ENCODE results near the gene RNF182. TPM values are rescaled to one million over a fixed set of nuclear protein-coding genes. Genes with fewer than 3 reads are reported as not detected.

RNF182 gene
- polyA plus RNA-seq, 1 of the 3 experiments (the other 2 are of a cell fraction): 8.0 TPM

GRCh38 chr6:13992417-13993055 lies 67.8 kb downstream of the RNF182 start (continued):
- TF ChIP-seq CHD2 (IDR thresholded peaks at IDR 0.05; ENCODE audit: low read length, partially characterized antibody): no peak
- TF ChIP-seq FOSL2 (IDR thresholded peaks at IDR 0.05; ENCODE audit: borderline replicate concordance, low read depth): peak; percentile 96
- no peak for TF ChIP-seq REST (IDR thresholded peaks at IDR 0.05; ENCODE audit: low read depth, low read length)
- TF ChIP-seq FOXJ3 (CRISPR knock-in tag; IDR thresholded peaks at IDR 0.05): no peak
- TF ChIP-seq ELF1 (IDR thresholded peaks at IDR 0.05): no peak
- peak in 1 of 2 experiments; percentile 78; a peak in 2 of 4 replicates for TF ChIP-seq EP300 (IDR thresholded peaks at IDR 0.05; ENCODE audit: borderline replicate concordance in 1 of 2, low read depth in 1 of 2, low read length in 1 of 2)
- TF ChIP-seq JUND (IDR thresholded peaks at IDR 0.05): peak; percentile 89

- H3K9me2 ChIP-seq: no peaks in the 10 kb centered on the region
- no peaks in the 10 kb centered on the region for H4K20me1 ChIP-seq (ENCODE audit: insufficient read depth)
- no peaks in the 10 kb centered on the region for H3K36me3 ChIP-seq (replicated peaks in 1 of 2; ENCODE audit: control insufficient read depth in 1 of 2, insufficient read depth in 2 of 2, low read length in 1 of 2)
- H3K9ac ChIP-seq: no peak overlapping the region
- ChIA-PET POLR2A (no interaction called here), CTCF (no interaction called here)
- peak overlapping the region in 1 of 2 experiments; percentile 74; a peak in 2 of 4 replicates for H3K27ac ChIP-seq (ENCODE audit: low read depth in 2 of 2, low read length in 1 of 2)
- H3K27me3 ChIP-seq (ENCODE audit: insufficient read depth): no peaks in the 10 kb centered on the region
- peaks cover 0 to 13% of the 10 kb centered on the region in 2 experiments; a peak in 1 of 4 replicates for H3K4me1 ChIP-seq (ENCODE audit: control insufficient read depth in 1 of 2, insufficient read depth in 2 of 2, low read depth in 1 of 2, low read length in 1 of 2)
- no peak overlapping the region for H3K4me2 ChIP-seq
- TF ChIP-seq TEAD4 (IDR thresholded peaks at IDR 0.05; ENCODE audit: borderline replicate concordance, insufficient read depth) (no peak), FOXM1 (IDR thresholded peaks at IDR 0.05; ENCODE audit: low read depth) (no peak), EZH2phosphoT487 (IDR thresholded peaks at IDR 0.05; ENCODE audit: borderline replicate concordance, low read depth) (no peak), MAX (IDR thresholded peaks at IDR 0.05; ENCODE audit: low read depth) (no peak), NFIC (IDR thresholded peaks at IDR 0.05; ENCODE audit: borderline replicate concordance) (no peak), RCOR1 (IDR thresholded peaks at IDR 0.05; ENCODE audit: low read length) (no peak), USF2 (IDR thresholded peaks at IDR 0.05; ENCODE audit: borderline replicate concordance, low read depth, low read length) (no peak), RFX5 (IDR thresholded peaks at IDR 0.05; ENCODE audit: low read length) (no peak), JUND (IDR thresholded peaks at IDR 0.05) (no peak), FOSL2 (IDR thresholded peaks at IDR 0.05; ENCODE audit: borderline replicate concordance, low read depth) (no peak), GABPA (IDR thresholded peaks at IDR 0.05; ENCODE audit: low read depth) (no peak)
- WGBS (ENCODE audit: low lambda C conversion rate): 46% methylated on average over 2 of the region's 2 CpGs
- H3K79me2 ChIP-seq (ENCODE audit: insufficient read depth): no peaks in the 10 kb centered on the region
- DNase-seq: no peak
- H2AFZ ChIP-seq (ENCODE audit: low read depth): no peak overlapping the region
- no peaks in the 10 kb centered on the region for H3K9me3 ChIP-seq
- H3F3A ChIP-seq (replicated peaks; ENCODE audit: insufficient read depth): peaks cover 5% of the 10 kb centered on the region
- H3K4me3 ChIP-seq (ENCODE audit: low read depth in 2 of 2, low read length in 1 of 2): no peak overlapping the region
Observed at GRCh38 chr6:13993416-13993815, 68.7 kb downstream of the RNF182 start.
